WTC11 (cell line): ENCODE data around the gene BICD2. TPM values are rescaled to one million over a fixed set of nuclear protein-coding genes. Genes with fewer than 3 reads are reported as not detected.

Experiments
- ATAC-seq: fragments of 200-7000 bp; cut with Tn5 transposase; 2 replicates; pipeline ENCODE4 v1.10.0; 2021; ENCODE audit warnings: mild to moderate bottlenecking, moderate library complexity
- CTCF ChIA-PET: fragments of 300-600 bp; sonication (Branson Sonifier 250); formaldehyde crosslinking; loops from one replicate; lab custom pipeline; 2021; ENCODE audit warnings: antibody characterized with exemption; lab: Charles Lee
- POLR2A ChIA-PET: fragments of 350-600 bp; sonication (Branson Sonifier 250); formaldehyde crosslinking; loops from one replicate; lab custom pipeline; 2021; ENCODE audit warnings: antibody characterized with exemption; lab: Charles Lee
- DNase-seq: peaks from one replicate; pipeline ENCODE4 v3.0.0; 2021; ENCODE audit warnings: low spot score
- H3K27ac Mint-ChIP-seq: 2 replicates; pipeline ENCODE4 v1.8.0; 2021; ENCODE audit warnings: mixed read lengths
- H3K27me3 Mint-ChIP-seq: 2 replicates; pipeline ENCODE4 v1.8.0; 2021; ENCODE audit warnings: low read depth, mild to moderate bottlenecking, moderate library complexity, mixed read lengths
- H3K36me3 Mint-ChIP-seq: 2 replicates; pipeline ENCODE4 v1.8.0; 2021; ENCODE audit warnings: mixed read lengths
- H3K4me1 Mint-ChIP-seq: 2 replicates; pipeline ENCODE4 v1.8.0; 2022; ENCODE audit warnings: mixed read lengths
- H3K4me3 Mint-ChIP-seq: 2 replicates; pipeline ENCODE4 v1.8.0; 2021; ENCODE audit warnings: mild to moderate bottlenecking, moderate library complexity, mixed read lengths
- H3K9me3 Mint-ChIP-seq: 2 replicates; pipeline ENCODE4 v1.8.0; 2021; ENCODE audit warnings: mixed read lengths
- ATF6 ChIP-seq: sonication (generic); formaldehyde crosslinking; IDR thresholded peaks from 2 replicates; pipeline ENCODE4 v1.8.1; 2023; ENCODE audit warnings: mild to moderate bottlenecking, missing genetic modification reagents
- CDX4 ChIP-seq: fragments of 250-450 bp; sonication (Bioruptor Pico); IDR thresholded peaks from 2 replicates; pipeline ENCODE4 v1.9.0; 2021; ENCODE audit warnings: moderate library complexity, mild to moderate bottlenecking, inconsistent platforms, borderline replicate concordance
- ELF4 ChIP-seq: sonication (generic); formaldehyde crosslinking; IDR thresholded peaks from 2 replicates; pipeline ENCODE4 v1.8.1; 2022; ENCODE audit warnings: low read depth, mild to moderate bottlenecking, moderate library complexity, missing genetic modification reagents
- EMX1 ChIP-seq: fragments of 250-450 bp; sonication (Bioruptor Pico); IDR thresholded peaks from 2 replicates; pipeline ENCODE4 v1.8.0; 2021; ENCODE audit warnings: mild to moderate bottlenecking
- FOXP1 ChIP-seq: sonication (generic); formaldehyde crosslinking; IDR thresholded peaks from 2 replicates; pipeline ENCODE4 v1.8.0; 2022; ENCODE audit warnings: missing genetic modification reagents, mild to moderate bottlenecking, moderate library complexity, borderline replicate concordance
- MXD4 ChIP-seq: fragments of 250-450 bp; sonication (Bioruptor Pico); IDR thresholded peaks from 2 replicates; pipeline ENCODE4 v1.8.0; 2021; ENCODE audit warnings: mild to moderate bottlenecking, moderate library complexity, borderline replicate concordance
- MYBL2 ChIP-seq: sonication (generic); formaldehyde crosslinking; IDR thresholded peaks from 2 replicates; pipeline ENCODE4 v1.8.1; 2023; ENCODE audit warnings: mild to moderate bottlenecking, moderate library complexity, missing genetic modification reagents
- PRDM15 ChIP-seq: sonication (generic); formaldehyde crosslinking; IDR thresholded peaks from 2 replicates; pipeline ENCODE4 v1.8.0; 2022; ENCODE audit warnings: missing genetic modification reagents
- PRRX2 ChIP-seq: fragments of 250-450 bp; sonication (Bioruptor Pico); IDR thresholded peaks from 2 replicates; pipeline ENCODE4 v1.8.0; 2021; ENCODE audit warnings: mild to moderate bottlenecking
- TCF7 ChIP-seq: sonication (generic); formaldehyde crosslinking; IDR thresholded peaks from 2 replicates; pipeline ENCODE4 v1.8.0; 2022; ENCODE audit warnings: mild to moderate bottlenecking, low read depth, missing genetic modification reagents, moderate library complexity
- ZBTB21 ChIP-seq: sonication (generic); formaldehyde crosslinking; IDR thresholded peaks from 2 replicates; pipeline ENCODE4 v1.8.1; 2023; ENCODE audit warnings: mild to moderate bottlenecking, missing genetic modification reagents, borderline replicate concordance
- ZNF232 ChIP-seq: sonication (generic); formaldehyde crosslinking; IDR thresholded peaks from 2 replicates; pipeline ENCODE4 v1.8.0; 2022; ENCODE audit warnings: mild to moderate bottlenecking, missing genetic modification reagents
- ZNF263 ChIP-seq: sonication (generic); formaldehyde crosslinking; IDR thresholded peaks from 2 replicates; pipeline ENCODE4 v1.8.1; 2022; ENCODE audit warnings: low read depth, mild to moderate bottlenecking, moderate library complexity, missing genetic modification reagents
- ZNF416 ChIP-seq: fragments of 250-450 bp; sonication (Bioruptor Pico); IDR thresholded peaks from 2 replicates; pipeline ENCODE4 v1.9.0; 2021; ENCODE audit warnings: mild to moderate bottlenecking, inconsistent platforms
- ZNF423 ChIP-seq: fragments of 250-450 bp; sonication (Bioruptor Pico); IDR thresholded peaks from 2 replicates; pipeline ENCODE4 v2.1.2; 2022; ENCODE audit warnings: mild to moderate bottlenecking, moderate library complexity
- total RNA-seq: library from RNA; stranded (reverse); gene quantifications from 3 replicates; pipeline ENCODE4 v1.2.3, GENCODE V29; 2021
- TF ChIP-seq, protein P1 (sequence below): fragments of 250-450 bp; sonication (Bioruptor Pico); IDR thresholded peaks from 2 replicates; pipeline ENCODE4 v1.9.0; 2021; ENCODE audit warnings: mild to moderate bottlenecking, borderline replicate concordance

BICD2 gene
- total RNA-seq, 1 experiment from 2014 or later: 38.7 TPM

- ChIA-PET POLR2A (no interaction called here), CTCF (no interaction called here)
- Mint-ChIP-seq H3K36me3 (peaks cover 2% of the 10 kb centered on the region; the same call in 1 of the 2 replicates), H3K27ac (no peak overlapping the region), H3K27me3 (peaks cover 9% of the 10 kb centered on the region), H3K9me3 (peaks cover 11% of the 10 kb centered on the region)
- DNase-seq: no peak
- TF ChIP-seq ATF6 (CRISPR knock-in tag): no peak
- no peak for TF ChIP-seq EMX1
- no peak for TF ChIP-seq FOXP1 (CRISPR knock-in tag)
- no peak for TF ChIP-seq PRDM15 (CRISPR knock-in tag)
- TF ChIP-seq PRRX2 (CRISPR knock-in tag): no peak
- no peak for TF ChIP-seq CDX4 (CRISPR knock-in tag)
- TF ChIP-seq ELF4 (CRISPR knock-in tag): no peak
- no peak for TF ChIP-seq ZNF416 (CRISPR knock-in tag)
- TF ChIP-seq ZBTB21: no peak
- TF ChIP-seq ZNF232 (CRISPR knock-in tag): no peak
- TF ChIP-seq MYBL2: no peak
- no peak for TF ChIP-seq ZNF263 (CRISPR knock-in tag)
- no peak for TF ChIP-seq MXD4 (CRISPR knock-in tag)
- TF ChIP-seq, protein P1, sequence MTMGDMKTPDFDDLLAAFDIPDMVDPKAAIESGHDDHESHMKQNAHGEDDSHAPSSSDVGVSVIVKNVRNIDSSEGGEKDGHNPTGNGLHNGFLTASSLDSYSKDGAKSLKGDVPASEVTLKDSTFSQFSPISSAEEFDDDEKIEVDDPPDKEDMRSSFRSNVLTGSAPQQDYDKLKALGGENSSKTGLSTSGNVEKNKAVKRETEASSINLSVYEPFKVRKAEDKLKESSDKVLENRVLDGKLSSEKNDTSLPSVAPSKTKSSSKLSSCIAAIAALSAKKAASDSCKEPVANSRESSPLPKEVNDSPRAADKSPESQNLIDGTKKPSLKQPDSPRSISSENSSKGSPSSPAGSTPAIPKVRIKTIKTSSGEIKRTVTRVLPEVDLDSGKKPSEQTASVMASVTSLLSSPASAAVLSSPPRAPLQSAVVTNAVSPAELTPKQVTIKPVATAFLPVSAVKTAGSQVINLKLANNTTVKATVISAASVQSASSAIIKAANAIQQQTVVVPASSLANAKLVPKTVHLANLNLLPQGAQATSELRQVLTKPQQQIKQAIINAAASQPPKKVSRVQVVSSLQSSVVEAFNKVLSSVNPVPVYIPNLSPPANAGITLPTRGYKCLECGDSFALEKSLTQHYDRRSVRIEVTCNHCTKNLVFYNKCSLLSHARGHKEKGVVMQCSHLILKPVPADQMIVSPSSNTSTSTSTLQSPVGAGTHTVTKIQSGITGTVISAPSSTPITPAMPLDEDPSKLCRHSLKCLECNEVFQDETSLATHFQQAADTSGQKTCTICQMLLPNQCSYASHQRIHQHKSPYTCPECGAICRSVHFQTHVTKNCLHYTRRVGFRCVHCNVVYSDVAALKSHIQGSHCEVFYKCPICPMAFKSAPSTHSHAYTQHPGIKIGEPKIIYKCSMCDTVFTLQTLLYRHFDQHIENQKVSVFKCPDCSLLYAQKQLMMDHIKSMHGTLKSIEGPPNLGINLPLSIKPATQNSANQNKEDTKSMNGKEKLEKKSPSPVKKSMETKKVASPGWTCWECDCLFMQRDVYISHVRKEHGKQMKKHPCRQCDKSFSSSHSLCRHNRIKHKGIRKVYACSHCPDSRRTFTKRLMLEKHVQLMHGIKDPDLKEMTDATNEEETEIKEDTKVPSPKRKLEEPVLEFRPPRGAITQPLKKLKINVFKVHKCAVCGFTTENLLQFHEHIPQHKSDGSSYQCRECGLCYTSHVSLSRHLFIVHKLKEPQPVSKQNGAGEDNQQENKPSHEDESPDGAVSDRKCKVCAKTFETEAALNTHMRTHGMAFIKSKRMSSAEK (CRISPR knock-in tag): no peak
- TF ChIP-seq TCF7 (CRISPR knock-in tag): no peak
- no peak for TF ChIP-seq ZNF423 (CRISPR knock-in tag)
- TF ChIP-seq, all 79 proteins: peak for 0
- H3K4me1 Mint-ChIP-seq: peaks cover 13% of the 10 kb centered on the region
- no peak for ATAC-seq
- H3K4me3 Mint-ChIP-seq: no peak overlapping the region
Measured at GRCh38 chr9:92795598-92796336, 31.1 kb upstream of the BICD2 start.
